Urinary bladder (tissue), 4 donors: ENCODE measurements around the gene CLP1. TPM values are rescaled to one million over a fixed set of nuclear protein-coding genes. Genes with fewer than 3 reads are reported as not detected.
"Not testable (repeated sequence)": the region's sequence is repeated elsewhere in the genome, so short reads cannot be mapped to it uniquely, and the experiment has no call there.

Source experiments
- DNase-seq: peaks from one replicate; pipeline ENCODE4 v3.0.0-alpha.2; 2015; ENCODE audit errors: extremely low spot score
- H3K27ac ChIP-seq: one replicate; pipeline ENCODE4 v1.5.1; 2013; ENCODE audit warnings: low read depth, mild to moderate bottlenecking, moderate library complexity
- H3K36me3 ChIP-seq: one replicate; pipeline ENCODE4 v1.6.1; 2013; ENCODE audit warnings: mild to moderate bottlenecking, moderate library complexity; ENCODE audit not compliant: insufficient read depth
- H3K4me1 ChIP-seq: one replicate; pipeline ENCODE4 v1.6.1; 2013; ENCODE audit warnings: mild to moderate bottlenecking, moderate library complexity; ENCODE audit not compliant: insufficient read depth
- H3K4me3 ChIP-seq: one replicate; pipeline ENCODE4 v1.5.1; 2013; ENCODE audit warnings: low read depth, low read length
- WGBS: extraction: QIAGEN DNeasy Blood & Tissue Kit; methylation state at CpG from one replicate; pipeline ENCODE4 v1.1.7; 2013; 5-methylcytosine and 5-hydroxymethylcytosine counted together
- polyA plus RNA-seq: library from polyadenylated mRNA; stranded (reverse); fragments of 200-250 nt; gene quantifications from one replicate; pipeline ENCODE4 v1.2.3, GENCODE V29; 2013
- small RNA-seq: library from RNA; depleted of rRNA; stranded (forward); fragments of <200 nt; gene quantifications from one replicate; pipeline ENCODE3, GENCODE V24; 2014
- total RNA-seq: library from RNA; depleted of rRNA; stranded (reverse); fragments of >200 nt; gene quantifications from one replicate; pipeline ENCODE4 v1.2.3, GENCODE V29; 2014
- donor health status: healthy with polysubstance abuse.
- donor health status: healthy.

The CLP1 gene
- total and polyA plus RNA-seq, 2 donors: 12.7 to 14.1 TPM

GRCh38 chr11:57703341-57703740, 45.8 kb downstream of the CLP1 start:
- DNase-seq: no peak
- Histone ChIP-seq H3K27ac (no peak overlapping the region), H3K4me3 (no peak overlapping the region), H3K4me1 (no peaks in the 10 kb centered on the region), H3K36me3 (peaks cover 6% of the 10 kb centered on the region)
- WGBS: 95% methylated on average over 4 of the region's 4 CpGs

- WGBS: 95% methylated on average over 6 of the region's 6 CpGs
- no peaks in the 10 kb centered on the region for H3K4me1 ChIP-seq
- no peak overlapping the region for H3K27ac ChIP-seq
- DNase-seq: no peak
- peaks cover under 1% of the 10 kb centered on the region for H3K36me3 ChIP-seq
- no peak overlapping the region for H3K4me3 ChIP-seq
Observed at GRCh38 chr11:57704932-57705331, 47.4 kb downstream of the CLP1 start.

- H3K4me3 ChIP-seq, H3K36me3 ChIP-seq, DNase-seq, H3K27ac ChIP-seq, H3K4me1 ChIP-seq: not testable (repeated sequence)
- 88% methylated on average over 8 of the region's 8 CpGs for WGBS
Observed at GRCh38 chr11:57705432-57705831, 47.9 kb downstream of the CLP1 start.

- no peak overlapping the region for H3K27ac ChIP-seq
Observed at GRCh38 chr11:57709802-57710367, 52.3 kb downstream of the CLP1 start.

More at GRCh38 chr11:57709802-57710367, 52.3 kb downstream of the CLP1 start:
- 92% methylated on average over 5 of the region's 5 CpGs for WGBS
- Histone ChIP-seq H3K36me3 (no peaks in the 10 kb centered on the region), H3K4me3 (no peak overlapping the region), H3K4me1 (no peaks in the 10 kb centered on the region)
- no peak for DNase-seq

Small RNAs within 50 kb of the gene (small RNA-seq; reads per million reads assigned to genes)
- 861 reads per million, percentile 99 among the genes with 10 or more reads in this experiment for gene MIR130A

Other genes starting within 250 kb of the CLP1 start
- gene SLC43A3, start 230.6 kb upstream of the CLP1 start, total RNA-seq: 27.3 TPM
- gene SLC43A3, start 230.6 kb upstream of the CLP1 start, polyA plus RNA-seq: 39.7 TPM
- 0.58 TPM for gene RTN4RL2, start 197.2 kb upstream of the CLP1 start, total RNA-seq
- 1.4 TPM for gene RTN4RL2, start 197.2 kb upstream of the CLP1 start, polyA plus RNA-seq
- gene SLC43A1, start 142.1 kb upstream of the CLP1 start, total RNA-seq: 16.8 TPM
- gene SLC43A1, start 142.1 kb upstream of the CLP1 start, polyA plus RNA-seq: 33.0 TPM
- 14.3 TPM for gene TIMM10, start 127.0 kb upstream of the CLP1 start, total RNA-seq
- gene TIMM10, start 127.0 kb upstream of the CLP1 start, polyA plus RNA-seq: 40.7 TPM
- 0.16 TPM for gene SMTNL1, start 120.2 kb upstream of the CLP1 start, total RNA-seq
- gene SMTNL1, start 120.2 kb upstream of the CLP1 start, polyA plus RNA-seq: not detected
- gene UBE2L6, start 90.1 kb upstream of the CLP1 start, total RNA-seq: 25.6 TPM
- 76.8 TPM for gene UBE2L6, start 90.1 kb upstream of the CLP1 start, polyA plus RNA-seq
- 53.6 TPM for gene SERPING1, start 60.1 kb upstream of the CLP1 start, total RNA-seq
- 806 TPM for gene SERPING1, start 60.1 kb upstream of the CLP1 start, polyA plus RNA-seq
- 1.7 TPM for gene YPEL4, start 7.8 kb upstream of the CLP1 start, total RNA-seq
- 3.5 TPM for gene YPEL4, start 7.8 kb upstream of the CLP1 start, polyA plus RNA-seq
- 29.9 TPM for gene ZDHHC5, start 10.4 kb downstream of the CLP1 start, total RNA-seq
- gene ZDHHC5, start 10.4 kb downstream of the CLP1 start, polyA plus RNA-seq: 36.4 TPM
- gene MED19, start 54.5 kb downstream of the CLP1 start, total RNA-seq: 13.4 TPM
- gene MED19, start 54.5 kb downstream of the CLP1 start, polyA plus RNA-seq: 15.3 TPM
- 52.0 TPM for gene TMX2, start 54.8 kb downstream of the CLP1 start, total RNA-seq
- 68.9 TPM for gene TMX2, start 54.8 kb downstream of the CLP1 start, polyA plus RNA-seq
- 46.4 TPM for gene SELENOH, start 83.7 kb downstream of the CLP1 start, total RNA-seq
- gene SELENOH, start 83.7 kb downstream of the CLP1 start, polyA plus RNA-seq: 119 TPM
- not detected for gene BTBD18, start 94.1 kb downstream of the CLP1 start, total RNA-seq
- not detected for gene BTBD18, start 94.1 kb downstream of the CLP1 start, polyA plus RNA-seq
- 176 TPM for gene CTNND1, start 104.0 kb downstream of the CLP1 start, total RNA-seq
- 72.8 TPM for gene CTNND1, start 104.0 kb downstream of the CLP1 start, polyA plus RNA-seq